Effector memory CD8-positive, alpha-beta T cell (primary cell): ENCODE measurements around the gene DELE1.
A peak's percentile ranks its signal among the peaks of the same experiment; 100 is the strongest.

Experiments used
- ATAC-seq: fragments of 150-1000 bp; cut with Tn5 transposase; replicated peaks from 2 replicates; pipeline ENCODE4 v1.10.0; 2021; ENCODE audit warnings: mild to moderate bottlenecking, moderate library complexity
- DNase-seq, 3 experiments: peaks; one replicate each; pipeline ENCODE4 v3.0.0; 2021
- H3K27ac Mint-ChIP-seq, 2 donors: one replicate each; pipeline ENCODE4 v1.8.0; 2022; ENCODE audit warnings: mild to moderate bottlenecking in 2 of 2, mixed read lengths in 2 of 2, moderate library complexity in 2 of 2
- H3K27me3 Mint-ChIP-seq, 2 donors: one replicate each; pipeline ENCODE4 v1.8.0; 2022; ENCODE audit warnings: mixed read lengths in 2 of 2
- H3K36me3 Mint-ChIP-seq: one replicate; pipeline ENCODE4 v1.8.0; 2022; ENCODE audit warnings: mild to moderate bottlenecking, moderate library complexity, mixed read lengths; ENCODE audit not compliant: insufficient read depth
- H3K4me1 Mint-ChIP-seq, 2 donors: one replicate each; pipeline ENCODE4 v1.8.0; 2022; ENCODE audit warnings: low read depth in 2 of 2, mixed read lengths in 2 of 2
- H3K4me3 Mint-ChIP-seq, 2 donors: one replicate each; pipeline ENCODE4 v1.8.0; 2022; ENCODE audit warnings: mild to moderate bottlenecking in 2 of 2, mixed read lengths in 2 of 2, moderate library complexity in 2 of 2
- H3K9me3 Mint-ChIP-seq, 2 donors: one replicate each; pipeline ENCODE4 v1.8.0; 2022; ENCODE audit warnings: mixed read lengths in 2 of 2

The DELE1 gene

GRCh38 chr5:141941779-141942178 is 18.1 kb downstream of the DELE1 start:
- no peaks in the 10 kb centered on the region for H3K27me3 Mint-ChIP-seq
- no peaks in the 10 kb centered on the region for H3K9me3 Mint-ChIP-seq
- peaks cover 0 to 9% of the 10 kb centered on the region in 2 donors for H3K4me1 Mint-ChIP-seq
- H3K4me3 Mint-ChIP-seq: no peak overlapping the region
- DNase-seq: no peak
- H3K36me3 Mint-ChIP-seq: peaks cover 31% of the 10 kb centered on the region
- peak overlapping the region in 1 of 2 donors; percentile 75 for H3K27ac Mint-ChIP-seq
- no peak for ATAC-seq

GRCh38 chr5:141942185-141942857 is 18.6 kb downstream of the DELE1 start:
- Mint-ChIP-seq H3K27me3 (no peaks in the 10 kb centered on the region), H3K9me3 (no peaks in the 10 kb centered on the region), H3K4me3 (no peak overlapping the region), H3K36me3 (peaks cover 26% of the 10 kb centered on the region), H3K27ac (peak overlapping the region in 1 of 2 donors; percentile 83), H3K4me1 (peaks cover 0 to 9% of the 10 kb centered on the region in 2 donors)
- DNase-seq: no peak
- no peak for ATAC-seq

DNA sequence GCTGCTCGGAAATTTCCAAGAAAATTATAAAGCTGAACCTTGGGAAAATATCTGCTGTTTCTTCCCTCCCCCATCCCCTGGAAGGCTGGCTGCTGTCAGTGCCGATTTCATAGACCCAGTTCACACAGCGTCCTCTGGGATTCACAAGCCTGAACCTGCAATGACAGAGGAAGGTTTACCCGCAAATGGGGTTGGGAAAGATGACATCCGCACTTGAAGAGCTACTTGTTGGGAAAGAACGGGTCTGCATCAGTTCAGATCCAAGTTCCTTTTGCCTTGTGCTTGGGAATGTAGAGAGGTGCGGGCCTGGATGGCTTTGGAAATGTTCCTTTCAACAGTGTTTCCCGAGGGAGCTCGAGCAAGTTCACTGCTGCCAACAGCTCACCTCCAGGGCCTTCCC is 20.4 kb downstream of the DELE1 start:
- DNase-seq (no peak), ATAC-seq (no peak)
- Mint-ChIP-seq H3K4me1 (peaks cover 0 to 9% of the 10 kb centered on the region in 2 donors), H3K36me3 (peaks cover 14% of the 10 kb centered on the region), H3K27me3 (no peaks in the 10 kb centered on the region), H3K9me3 (no peaks in the 10 kb centered on the region), H3K27ac (peak overlapping the region in 1 of 2 donors; percentile 83), H3K4me3 (no peak overlapping the region)

GRCh38 chr5:141945511-141946051 is 21.9 kb downstream of the DELE1 start:
- H3K4me3 Mint-ChIP-seq: no peak overlapping the region
- DNase-seq (no peak), ATAC-seq (no peak)
- H3K9me3 Mint-ChIP-seq: no peaks in the 10 kb centered on the region
- H3K4me1 Mint-ChIP-seq: peaks cover 0 to 7% of the 10 kb centered on the region in 2 donors
- H3K27ac Mint-ChIP-seq: no peak overlapping the region
- no peaks in the 10 kb centered on the region for H3K27me3 Mint-ChIP-seq
- H3K36me3 Mint-ChIP-seq: peaks cover 8% of the 10 kb centered on the region

DNA sequence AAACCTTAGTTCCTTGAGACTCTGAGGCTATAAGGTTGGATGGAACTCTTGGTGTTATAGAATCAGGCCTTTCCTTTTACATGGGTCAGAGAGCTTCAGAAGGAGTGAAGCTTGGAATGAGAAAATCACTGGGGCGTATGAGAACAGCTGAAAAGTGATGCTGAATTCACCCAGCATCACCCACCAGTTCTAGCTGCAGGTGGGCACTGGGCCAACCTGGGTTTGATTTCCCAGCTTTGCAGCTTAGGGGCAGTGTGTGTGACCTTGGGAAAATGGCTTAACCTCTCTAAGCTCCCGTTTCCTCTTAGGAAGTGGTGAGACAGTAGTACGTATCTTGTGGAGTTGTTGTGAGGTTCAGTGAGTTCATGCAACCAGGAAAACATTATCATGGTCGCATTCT is 23.6 kb downstream of the DELE1 start:
- Mint-ChIP-seq H3K36me3 (peaks cover 3% of the 10 kb centered on the region), H3K9me3 (no peaks in the 10 kb centered on the region), H3K4me1 (peaks cover 0 to 6% of the 10 kb centered on the region in 2 donors), H3K4me3 (no peak overlapping the region), H3K27ac (no peak overlapping the region), H3K27me3 (peaks cover 0 to 6% of the 10 kb centered on the region in 2 donors)
- ATAC-seq (no peak), DNase-seq (no peak)

- H3K27ac Mint-ChIP-seq: peak overlapping the region in 1 of 2 donors; percentile 12
- DNase-seq: no peak
- no peak for ATAC-seq
- no peak overlapping the region for H3K4me3 Mint-ChIP-seq
- no peaks in the 10 kb centered on the region for H3K9me3 Mint-ChIP-seq
- H3K36me3 Mint-ChIP-seq: peaks cover 3% of the 10 kb centered on the region
- H3K27me3 Mint-ChIP-seq: peaks cover 0 to 6% of the 10 kb centered on the region in 2 donors
- H3K4me1 Mint-ChIP-seq: peaks cover 0 to 6% of the 10 kb centered on the region in 2 donors
These were observed 25.1 kb downstream of the DELE1 start for GRCh38 chr5:141948812-141949211.

DNA sequence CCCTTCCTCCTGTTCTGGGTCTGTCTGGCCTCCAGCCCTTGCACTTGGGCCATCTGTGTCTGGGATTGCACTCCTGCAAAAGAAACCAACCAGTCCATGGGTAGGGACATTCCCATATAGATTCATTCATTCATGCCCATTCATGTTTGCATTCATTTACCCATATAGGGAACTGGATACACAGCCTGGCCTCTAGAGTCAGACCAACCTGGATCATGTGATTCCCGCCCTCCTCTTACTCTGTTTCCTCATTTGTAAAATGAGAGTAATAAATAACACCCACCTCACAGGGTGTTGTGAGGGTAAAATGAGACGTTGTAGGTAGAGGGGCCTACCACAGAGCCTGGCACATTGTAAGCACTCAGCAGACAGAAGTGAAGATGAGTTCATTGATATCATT is 25.8 kb downstream of the DELE1 start:
- DNase-seq (no peak), ATAC-seq (no peak)
- Mint-ChIP-seq H3K27ac (no peak overlapping the region), H3K27me3 (peaks cover 0 to 6% of the 10 kb centered on the region in 2 donors), H3K4me3 (no peak overlapping the region), H3K9me3 (no peaks in the 10 kb centered on the region), H3K4me1 (peaks cover 0 to 6% of the 10 kb centered on the region in 2 donors), H3K36me3 (peaks cover 3% of the 10 kb centered on the region)

DNA sequence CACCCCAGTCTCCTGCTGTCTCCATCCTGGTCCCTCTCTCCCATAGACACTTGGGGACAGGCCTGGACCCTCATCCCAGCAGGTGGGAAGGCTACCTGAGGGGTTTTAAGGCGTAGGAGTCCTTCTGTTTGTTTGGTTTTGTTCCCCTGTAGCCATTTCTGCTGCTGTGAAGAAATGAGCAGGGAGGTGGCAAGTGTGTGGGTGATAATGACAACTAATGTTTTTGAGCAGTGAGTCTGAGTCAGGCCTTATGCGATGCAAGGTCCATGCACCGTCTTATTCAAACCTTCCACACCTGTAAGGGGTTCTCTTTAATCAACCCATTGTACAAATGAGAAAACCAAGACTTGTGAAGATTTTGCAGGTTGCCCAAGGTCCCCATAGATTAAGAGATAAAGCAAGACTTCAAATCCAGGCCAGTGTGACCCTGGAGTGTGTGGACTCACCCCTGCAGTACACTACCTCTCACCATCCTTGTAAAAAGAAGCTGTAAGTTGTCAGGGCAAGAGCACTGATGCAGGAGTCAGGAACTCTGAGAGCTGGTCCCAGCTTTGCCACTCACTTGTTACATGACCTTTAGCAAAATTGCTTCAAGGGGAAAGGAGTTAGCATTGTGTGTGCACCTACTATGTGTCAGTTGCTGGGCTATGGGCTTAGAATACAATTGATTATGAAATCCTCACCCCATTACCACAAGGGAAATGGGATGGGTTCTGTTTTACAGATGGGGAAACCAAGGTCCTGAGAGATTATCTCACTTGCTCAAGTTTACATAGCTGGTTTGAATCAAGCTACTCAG is 26.7 kb downstream of the DELE1 start:
- no peaks in the 10 kb centered on the region for H3K9me3 Mint-ChIP-seq
- DNase-seq (no peak), ATAC-seq (no peak)
- H3K36me3 Mint-ChIP-seq: peaks cover 3% of the 10 kb centered on the region
- H3K4me3 Mint-ChIP-seq: no peak overlapping the region
- peaks cover 0 to 6% of the 10 kb centered on the region in 2 donors for H3K4me1 Mint-ChIP-seq
- H3K27me3 Mint-ChIP-seq: peaks cover 0 to 6% of the 10 kb centered on the region in 2 donors
- no peak overlapping the region for H3K27ac Mint-ChIP-seq

DNA sequence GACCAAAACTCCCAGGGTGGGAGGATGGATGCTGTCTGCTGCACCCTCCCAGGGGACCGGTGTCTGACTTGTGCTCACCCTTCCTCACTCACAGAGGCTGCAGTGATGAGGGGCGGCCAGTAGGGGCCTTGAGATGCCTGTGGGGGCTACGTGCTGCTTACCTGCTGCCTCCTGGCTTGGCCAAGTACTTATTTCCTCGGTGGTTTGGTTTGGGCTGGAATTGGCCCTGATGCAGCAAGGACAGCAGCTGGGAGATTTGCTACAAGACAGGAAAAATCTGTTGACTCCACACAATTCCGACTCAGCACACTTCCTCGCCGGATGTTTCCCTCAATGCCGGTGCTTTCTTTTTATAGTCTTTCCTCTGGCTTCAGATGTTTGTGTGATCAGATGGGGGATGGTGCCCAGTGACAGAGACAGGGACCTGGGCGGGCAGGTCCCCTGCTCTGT is 27.7 kb downstream of the DELE1 start:
- H3K4me3 Mint-ChIP-seq: no peak overlapping the region
- no peak for DNase-seq
- peak overlapping the region in 1 of 2 donors; percentile 30 for H3K27ac Mint-ChIP-seq

GRCh38 chr5:141952020-141952419 is 28.3 kb downstream of the DELE1 start:
- no peak overlapping the region for H3K4me3 Mint-ChIP-seq
- DNase-seq (no peak), ATAC-seq (no peak)
- no peaks in the 10 kb centered on the region for H3K9me3 Mint-ChIP-seq
- peaks cover 0 to 6% of the 10 kb centered on the region in 2 donors for H3K4me1 Mint-ChIP-seq
- H3K27ac Mint-ChIP-seq: peak overlapping the region in 1 of 2 donors; percentile 30
- peaks cover 3% of the 10 kb centered on the region for H3K36me3 Mint-ChIP-seq
- peaks cover 0 to 6% of the 10 kb centered on the region in 2 donors for H3K27me3 Mint-ChIP-seq

More for the DNA sequence above, 27.7 kb downstream of the DELE1 start:
- Mint-ChIP-seq H3K27me3 (peaks cover 0 to 6% of the 10 kb centered on the region in 2 donors), H3K9me3 (no peaks in the 10 kb centered on the region), H3K4me1 (peaks cover 0 to 6% of the 10 kb centered on the region in 2 donors), H3K36me3 (peaks cover 3% of the 10 kb centered on the region)
- ATAC-seq: peak; percentile 51

- Mint-ChIP-seq H3K9me3 (no peaks in the 10 kb centered on the region), H3K36me3 (peaks cover 3% of the 10 kb centered on the region), H3K27me3 (peaks cover 0 to 6% of the 10 kb centered on the region in 2 donors), H3K4me1 (peaks cover 10 to 22% of the 10 kb centered on the region in 2 donors), H3K4me3 (no peak overlapping the region), H3K27ac (no peak overlapping the region)
- DNase-seq: no peak
- ATAC-seq: no peak
These were observed 30.5 kb downstream of the DELE1 start for GRCh38 chr5:141954194-141954593.

GRCh38 chr5:141957367-141957996 is 33.8 kb downstream of the DELE1 start:
- peaks cover 3% of the 10 kb centered on the region for H3K36me3 Mint-ChIP-seq
- H3K27me3 Mint-ChIP-seq: no peaks in the 10 kb centered on the region
- no peak for DNase-seq
- ATAC-seq: no peak
- H3K4me1 Mint-ChIP-seq: peaks cover 27 to 36% of the 10 kb centered on the region in 2 donors
- no peak overlapping the region for H3K27ac Mint-ChIP-seq
- no peaks in the 10 kb centered on the region for H3K9me3 Mint-ChIP-seq
- no peak overlapping the region for H3K4me3 Mint-ChIP-seq

DNA sequence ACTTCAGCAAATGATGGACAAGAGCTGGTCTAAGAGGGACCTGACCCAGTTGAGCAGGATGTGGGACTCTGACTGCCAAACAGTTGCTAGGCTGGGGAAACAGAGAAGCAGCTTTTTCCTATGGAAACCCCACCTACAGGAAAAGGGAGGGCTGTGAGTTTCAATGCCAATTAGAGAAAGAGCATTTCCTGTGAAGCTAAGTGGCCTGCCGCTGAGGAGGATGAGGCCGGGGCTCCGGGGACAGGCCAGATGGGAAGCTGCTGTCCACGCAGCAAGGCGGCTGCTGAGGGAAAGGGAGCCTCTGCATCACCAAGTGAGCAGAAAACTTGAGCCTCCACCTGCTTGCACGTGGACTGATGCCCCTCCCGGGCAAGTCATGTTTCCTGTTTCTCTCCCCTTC is 34.4 kb downstream of the DELE1 start, which contains the start of gene PCDH12:
PCDH12 (minus strand) TSS at position 90 of the 400 bp plus-strand sequence. CDS start 351 bp downstream, outside the sequence.
- Mint-ChIP-seq H3K9me3 (no peaks in the 10 kb centered on the region), H3K4me3 (no peak within 1 kb of the TSS), H3K27ac (peak within 1 kb of the TSS; percentile 2 to 49), H3K27me3 (no peaks in the 10 kb centered on the region), H3K4me1 (peaks cover 27 to 36% of the 10 kb centered on the region in 2 donors), H3K36me3 (peaks cover 3% of the 10 kb centered on the region)
- DNase-seq: no peak
- ATAC-seq: no peak
